BE2C (cell line): Measurements from ENCODE around the gene FAM174C.
A peak's percentile ranks its signal among the peaks of the same experiment; 100 is the strongest.

Source experiments
- DNase-seq: peaks from one replicate; pipeline ENCODE4 v3.0.0-alpha.2; 2020
- H3K27me3 ChIP-seq: fragments of 250-450 bp; sonication (Bioruptor Pico); 2 replicates; pipeline ENCODE4 v1.5.1; 2020; ENCODE audit warnings: mild to moderate bottlenecking
- H3K36me3 ChIP-seq: fragments of 250-450 bp; sonication (Bioruptor Pico); 2 replicates; pipeline ENCODE4 v1.5.1; 2020; ENCODE audit warnings: mild to moderate bottlenecking
- H3K4me1 ChIP-seq: fragments of 250-450 bp; sonication (Bioruptor Pico); 2 replicates; pipeline ENCODE4 v1.5.1; 2020
- H3K4me3 ChIP-seq: 2 replicates; pipeline ENCODE4 v1.5.1; 2011; ENCODE audit warnings: low read depth, low read length
- H3K9me3 ChIP-seq: fragments of 250-450 bp; sonication (Bioruptor Pico); 2 replicates; pipeline ENCODE4 v1.5.1; 2020
- CTCF ChIP-seq: IDR thresholded peaks from 2 replicates; pipeline ENCODE4 v1.5.1; 2012; ENCODE audit warnings: mild to moderate bottlenecking, low read depth, low read length

Gene FAM174C

GRCh38 chr19:1291761-1292418 lies 16.6 kb downstream of the FAM174C start:
- H3K27me3 ChIP-seq = peaks cover 16% of the 10 kb centered on the region
- no peaks in the 10 kb centered on the region for H3K4me1 ChIP-seq
- no peak overlapping the region for H3K4me3 ChIP-seq

GRCh38 chr19:1292419-1293151 lies 17.3 kb downstream of the FAM174C start:
- no peak overlapping the region for H3K4me3 ChIP-seq

More at GRCh38 chr19:1291761-1292418, 16.6 kb downstream of the FAM174C start:
- H3K9me3 ChIP-seq = no peaks in the 10 kb centered on the region
- TF ChIP-seq CTCF = no peak
- H3K36me3 ChIP-seq = no peaks in the 10 kb centered on the region
- DNase-seq = no peak

DNA sequence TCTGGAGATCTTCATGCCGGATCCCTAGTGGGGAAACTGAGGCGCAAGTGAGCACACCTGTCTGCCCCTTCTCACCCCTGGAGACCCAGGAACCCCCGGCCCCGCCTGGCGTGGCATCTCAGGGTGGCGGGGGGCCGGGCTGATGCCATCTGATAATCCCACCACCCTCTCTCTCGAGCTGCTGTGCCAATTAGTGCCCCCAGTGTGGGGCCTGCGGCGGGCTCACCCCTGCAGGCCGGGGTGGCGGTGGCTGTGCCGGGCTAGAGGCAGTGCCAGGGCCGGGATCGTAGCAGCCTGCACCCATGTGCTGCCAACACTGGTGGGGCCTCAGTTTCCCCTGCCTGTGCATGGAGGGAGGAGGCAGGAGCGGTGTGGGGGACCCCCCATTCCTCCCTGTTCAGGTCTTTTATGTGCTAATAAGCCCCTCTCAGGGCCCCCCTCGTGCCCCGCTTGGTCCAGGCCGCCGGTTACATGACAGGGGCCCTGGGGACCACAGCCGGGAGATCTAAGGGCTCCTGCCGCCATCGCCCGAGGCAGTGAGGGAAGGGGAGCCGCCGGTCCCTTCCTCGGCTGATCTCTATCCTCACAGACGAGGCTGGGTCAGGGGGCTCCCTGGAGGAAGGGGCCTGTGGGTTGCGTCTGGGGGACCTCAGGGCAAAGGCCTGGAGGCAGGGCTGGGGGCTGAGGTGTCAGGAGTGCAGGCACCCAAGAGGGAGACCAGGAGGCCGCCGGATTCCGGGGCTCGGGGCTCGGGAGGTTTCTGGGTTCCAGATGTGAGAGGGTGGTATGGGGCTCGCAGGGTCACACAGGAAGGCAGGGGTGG lies 18.7 kb downstream of the FAM174C start:
- no peaks in the 10 kb centered on the region for H3K9me3 ChIP-seq
- H3K4me3 ChIP-seq = no peak overlapping the region
- no peaks in the 10 kb centered on the region for H3K4me1 ChIP-seq

More at GRCh38 chr19:1292419-1293151, 17.3 kb downstream of the FAM174C start:
- no peaks in the 10 kb centered on the region for H3K36me3 ChIP-seq
- TF ChIP-seq CTCF = no peak
- H3K4me1 ChIP-seq = no peaks in the 10 kb centered on the region
- no peaks in the 10 kb centered on the region for H3K9me3 ChIP-seq
- H3K27me3 ChIP-seq = peaks cover 9% of the 10 kb centered on the region
- DNase-seq = no peak

DNA sequence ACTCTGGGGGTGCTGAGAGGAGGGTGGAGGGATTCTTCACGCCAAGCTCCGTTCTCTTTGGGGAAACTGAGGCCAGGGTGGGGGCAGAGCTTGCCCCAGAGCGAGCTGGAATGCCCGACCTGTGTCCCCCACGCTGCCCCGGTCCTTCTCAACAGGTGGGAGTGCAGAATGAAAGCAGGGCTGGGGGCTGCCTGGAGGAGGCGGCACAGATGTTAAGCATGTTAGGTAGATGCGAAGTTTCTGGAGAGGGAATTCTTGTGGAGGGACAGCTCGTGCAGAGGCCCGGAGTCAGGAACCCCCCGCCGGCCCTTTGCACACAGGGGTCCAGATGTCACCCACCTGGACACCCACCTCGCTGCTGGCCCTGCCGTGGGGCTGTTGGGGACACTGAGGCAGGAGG lies 19.4 kb downstream of the FAM174C start:
- no peak for DNase-seq
- TF ChIP-seq CTCF = no peak
- Histone ChIP-seq H3K36me3 (no peaks in the 10 kb centered on the region), H3K9me3 (no peaks in the 10 kb centered on the region), H3K4me3 (no peak overlapping the region), H3K4me1 (no peaks in the 10 kb centered on the region), H3K27me3 (0 out of 2 replicates have a peak, but pooled peaks cover 3% of the 10 kb centered on the region)

More for the DNA sequence above, 18.7 kb downstream of the FAM174C start:
- Histone ChIP-seq H3K27me3 (0 out of 2 replicates have a peak, but pooled peaks cover 3% of the 10 kb centered on the region), H3K36me3 (no peaks in the 10 kb centered on the region)
- TF ChIP-seq CTCF = no peak
- peak; percentile 51 for DNase-seq

- H3K4me1 ChIP-seq = no peaks in the 10 kb centered on the region
- DNase-seq = peak; percentile 74
- H3K27me3 ChIP-seq = 0 out of 2 replicates have a peak, but pooled peaks cover 3% of the 10 kb centered on the region
- H3K9me3 ChIP-seq = no peaks in the 10 kb centered on the region
- no peak for TF ChIP-seq CTCF
- no peak overlapping the region for H3K4me3 ChIP-seq
- H3K36me3 ChIP-seq = no peaks in the 10 kb centered on the region
These were observed 20.1 kb downstream of the FAM174C start for GRCh38 chr19:1295169-1296012.
